Panc1 (cell line): Measurements from ENCODE around the gene SLC10A3.

Experiments
- POLR2AphosphoS5 ChIP-seq: IDR thresholded peaks from 2 replicates; pipeline ENCODE4 v1.6.1; 2012; ENCODE audit warnings: mild to moderate bottlenecking, low read depth, low read length, moderate library complexity
- TF ChIP-seq, protein P1 (sequence below): fragments of 450-650 bp; IDR thresholded peaks from 2 replicates; pipeline ENCODE4 v1.5.1; 2017; ENCODE audit warnings: mild to moderate bottlenecking
- TF ChIP-seq, protein P2 (sequence below), 2 experiments: IDR thresholded peaks; 2 replicates each; pipeline ENCODE4 v1.6.1; 2011 to 2012; ENCODE audit warnings: low read depth in 2 of 2, control low read depth in 1 of 2, low read length in 1 of 2, mild to moderate bottlenecking in 1 of 2, moderate library complexity in 1 of 2; ENCODE audit not compliant: insufficient read depth in 1 of 2

DNA sequence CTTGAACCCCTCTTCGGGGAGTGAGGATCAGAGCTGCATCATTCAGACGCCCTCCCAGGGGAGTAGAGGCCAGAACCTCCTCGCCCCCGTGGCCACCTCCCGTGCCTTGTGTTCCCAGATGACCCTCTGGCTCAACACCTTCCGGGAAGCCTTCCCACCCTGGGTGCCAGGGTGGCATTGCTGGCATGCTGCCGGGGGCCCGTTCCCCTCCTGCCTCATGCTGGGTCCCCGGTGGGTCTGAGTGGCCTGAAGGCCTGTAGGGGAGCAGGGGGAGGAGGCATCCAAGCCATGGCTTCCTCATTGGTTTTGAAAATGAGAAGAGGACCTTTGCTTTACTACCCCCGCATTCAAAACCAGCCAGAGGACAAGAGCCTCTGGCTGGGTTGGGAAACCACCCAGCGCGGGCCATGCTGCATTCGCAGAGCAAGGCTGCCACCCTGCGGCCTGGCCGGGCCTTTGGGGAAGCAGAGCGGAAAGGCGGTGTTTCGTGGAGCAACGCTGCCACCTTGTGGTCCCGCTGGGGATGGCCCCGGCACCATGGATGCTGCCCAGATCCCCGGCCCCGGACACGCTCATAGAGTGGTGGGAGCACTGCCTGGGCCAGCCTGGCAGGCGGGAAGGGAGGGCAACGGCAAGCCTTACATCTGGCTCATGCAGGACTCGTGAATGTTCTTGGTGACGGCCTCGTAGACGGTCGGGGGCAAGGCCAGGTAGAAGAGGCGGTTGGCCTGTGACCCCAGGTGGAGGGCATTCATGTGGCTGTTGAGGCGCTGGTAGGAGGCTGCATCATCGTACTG is 44.3 kb upstream of the SLC10A3 start:
- TF ChIP-seq, protein P1, sequence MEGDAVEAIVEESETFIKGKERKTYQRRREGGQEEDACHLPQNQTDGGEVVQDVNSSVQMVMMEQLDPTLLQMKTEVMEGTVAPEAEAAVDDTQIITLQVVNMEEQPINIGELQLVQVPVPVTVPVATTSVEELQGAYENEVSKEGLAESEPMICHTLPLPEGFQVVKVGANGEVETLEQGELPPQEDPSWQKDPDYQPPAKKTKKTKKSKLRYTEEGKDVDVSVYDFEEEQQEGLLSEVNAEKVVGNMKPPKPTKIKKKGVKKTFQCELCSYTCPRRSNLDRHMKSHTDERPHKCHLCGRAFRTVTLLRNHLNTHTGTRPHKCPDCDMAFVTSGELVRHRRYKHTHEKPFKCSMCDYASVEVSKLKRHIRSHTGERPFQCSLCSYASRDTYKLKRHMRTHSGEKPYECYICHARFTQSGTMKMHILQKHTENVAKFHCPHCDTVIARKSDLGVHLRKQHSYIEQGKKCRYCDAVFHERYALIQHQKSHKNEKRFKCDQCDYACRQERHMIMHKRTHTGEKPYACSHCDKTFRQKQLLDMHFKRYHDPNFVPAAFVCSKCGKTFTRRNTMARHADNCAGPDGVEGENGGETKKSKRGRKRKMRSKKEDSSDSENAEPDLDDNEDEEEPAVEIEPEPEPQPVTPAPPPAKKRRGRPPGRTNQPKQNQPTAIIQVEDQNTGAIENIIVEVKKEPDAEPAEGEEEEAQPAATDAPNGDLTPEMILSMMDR, result no peak
- peak; percentile 35; the same call in 1 of the 2 replicates for TF ChIP-seq POLR2AphosphoS5
- TF ChIP-seq, protein P2, sequence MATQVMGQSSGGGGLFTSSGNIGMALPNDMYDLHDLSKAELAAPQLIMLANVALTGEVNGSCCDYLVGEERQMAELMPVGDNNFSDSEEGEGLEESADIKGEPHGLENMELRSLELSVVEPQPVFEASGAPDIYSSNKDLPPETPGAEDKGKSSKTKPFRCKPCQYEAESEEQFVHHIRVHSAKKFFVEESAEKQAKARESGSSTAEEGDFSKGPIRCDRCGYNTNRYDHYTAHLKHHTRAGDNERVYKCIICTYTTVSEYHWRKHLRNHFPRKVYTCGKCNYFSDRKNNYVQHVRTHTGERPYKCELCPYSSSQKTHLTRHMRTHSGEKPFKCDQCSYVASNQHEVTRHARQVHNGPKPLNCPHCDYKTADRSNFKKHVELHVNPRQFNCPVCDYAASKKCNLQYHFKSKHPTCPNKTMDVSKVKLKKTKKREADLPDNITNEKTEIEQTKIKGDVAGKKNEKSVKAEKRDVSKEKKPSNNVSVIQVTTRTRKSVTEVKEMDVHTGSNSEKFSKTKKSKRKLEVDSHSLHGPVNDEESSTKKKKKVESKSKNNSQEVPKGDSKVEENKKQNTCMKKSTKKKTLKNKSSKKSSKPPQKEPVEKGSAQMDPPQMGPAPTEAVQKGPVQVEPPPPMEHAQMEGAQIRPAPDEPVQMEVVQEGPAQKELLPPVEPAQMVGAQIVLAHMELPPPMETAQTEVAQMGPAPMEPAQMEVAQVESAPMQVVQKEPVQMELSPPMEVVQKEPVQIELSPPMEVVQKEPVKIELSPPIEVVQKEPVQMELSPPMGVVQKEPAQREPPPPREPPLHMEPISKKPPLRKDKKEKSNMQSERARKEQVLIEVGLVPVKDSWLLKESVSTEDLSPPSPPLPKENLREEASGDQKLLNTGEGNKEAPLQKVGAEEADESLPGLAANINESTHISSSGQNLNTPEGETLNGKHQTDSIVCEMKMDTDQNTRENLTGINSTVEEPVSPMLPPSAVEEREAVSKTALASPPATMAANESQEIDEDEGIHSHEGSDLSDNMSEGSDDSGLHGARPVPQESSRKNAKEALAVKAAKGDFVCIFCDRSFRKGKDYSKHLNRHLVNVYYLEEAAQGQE (IDR thresholded peaks at IDR 0.05; ENCODE audit: insufficient read depth in 1 of 2, low read depth in 2 of 2, low read length in 1 of 2), result peak in 1 of 2 experiments; percentile 59; a peak in 2 of 4 replicates
